K562 (cell line): Measurements from ENCODE around the gene EGFL7. TPM values are rescaled to one million over a fixed set of nuclear protein-coding genes. Genes with fewer than 3 reads are reported as not detected.
A peak's percentile ranks its signal among the peaks of the same experiment; 100 is the strongest.

Source experiments
- ARNT ChIP-seq, 2 experiments: fragments of 450-650 bp; IDR thresholded peaks; 2 replicates each; pipeline ENCODE4 v1.6.1; 2016; ENCODE audit warnings: mild to moderate bottlenecking in 1 of 2
- CCAR2 ChIP-seq: fragments of 200-400 bp; formaldehyde crosslinking; IDR thresholded peaks from 2 replicates; pipeline ENCODE4 v1.6.1; 2017; ENCODE audit warnings: mild to moderate bottlenecking, low read depth, low read length
- DIDO1 ChIP-seq: fragments of 450-650 bp; IDR thresholded peaks from 2 replicates; pipeline ENCODE4 v1.6.1; 2016; ENCODE audit warnings: low read depth, missing biosample characterization, missing genetic modification characterization
- EWSR1 ChIP-seq: fragments of 450-650 bp; IDR thresholded peaks from 2 replicates; pipeline ENCODE4 v1.6.1; 2018; ENCODE audit warnings: borderline replicate concordance, mild to moderate bottlenecking, low read depth, moderate library complexity; ENCODE audit not compliant: partially characterized antibody
- HDAC6 ChIP-seq: IDR thresholded peaks from 2 replicates; pipeline ENCODE4 v1.6.1; 2012; ENCODE audit warnings: low read depth, mild to moderate bottlenecking, control low read depth, inconsistent platforms, low read length, moderate library complexity
- KLF6 ChIP-seq: fragments of 250-450 bp; sonication (Bioruptor Pico); IDR thresholded peaks from 2 replicates; pipeline ENCODE4 v1.4.0; 2020; ENCODE audit warnings: mild to moderate bottlenecking, moderate library complexity, borderline replicate concordance
- MAZ ChIP-seq, 2 experiments: fragments of 450-650 bp in 1 of 2; sonication (generic) in 1 of 2; formaldehyde crosslinking; IDR thresholded peaks in 1 of 2; conservative IDR thresholded peaks in 1 of 2; 2 replicates each; pipeline versions ENCODE4 v1.4.0 to v1.5.0; 2020; ENCODE audit warnings: mild to moderate bottlenecking in 1 of 2, missing genetic modification reagents in 1 of 2
- MED1 ChIP-seq: sonication (generic); formaldehyde crosslinking; IDR thresholded peaks from 2 replicates; pipeline ENCODE4 v1.8.1; 2023; ENCODE audit warnings: missing genetic modification reagents, borderline replicate concordance
- NFATC3 ChIP-seq: fragments of 450-650 bp; IDR thresholded peaks from 2 replicates; pipeline ENCODE4 v1.6.1; 2017; ENCODE audit warnings: mild to moderate bottlenecking
- POLR2B ChIP-seq: fragments of 450-650 bp; IDR thresholded peaks from 2 replicates; pipeline ENCODE4 v1.6.1; 2018; ENCODE audit warnings: low read depth; ENCODE audit not compliant: partially characterized antibody
- PRPF4 ChIP-seq: fragments of 200-400 bp; formaldehyde crosslinking; IDR thresholded peaks from one replicate; pipeline ENCODE4 v1.6.1; 2017; ENCODE audit warnings: low read length, low read depth, mild to moderate bottlenecking; ENCODE audit not compliant: insufficient read depth, poor library complexity, severe bottlenecking
- RB1 ChIP-seq: fragments of 450-650 bp; IDR thresholded peaks from 2 replicates; pipeline ENCODE4 v1.6.1; 2017; ENCODE audit warnings: low read depth, mild to moderate bottlenecking
- SIN3B ChIP-seq: fragments of 450-650 bp; IDR thresholded peaks from 2 replicates; pipeline ENCODE4 v1.6.1; 2017; ENCODE audit warnings: low read depth, mild to moderate bottlenecking, moderate library complexity
- TCF3 ChIP-seq: sonication (generic); formaldehyde crosslinking; IDR thresholded peaks from 2 replicates; pipeline ENCODE4 v1.4.0; 2020; ENCODE audit warnings: mild to moderate bottlenecking, missing genetic modification reagents
- TEAD4 ChIP-seq, 2 experiments: sonication (generic) in 1 of 2; formaldehyde crosslinking in 1 of 2; IDR thresholded peaks; 2 replicates each; pipeline versions ENCODE4 v1.6.1 to v1.8.0; 2012 to 2022; ENCODE audit warnings: borderline replicate concordance in 1 of 2, inconsistent platforms in 1 of 2, low read length in 1 of 2, mild to moderate bottlenecking in 1 of 2, missing genetic modification reagents in 1 of 2
- XRCC4 ChIP-seq: IDR thresholded peaks from one replicate; pipeline ENCODE4 v1.6.1; 2011; ENCODE audit not compliant: insufficient read depth, insufficient read length; ENCODE audit errors: extremely low read depth
- ZC3H8 ChIP-seq: fragments of 450-650 bp; IDR thresholded peaks from 2 replicates; pipeline ENCODE4 v1.6.1; 2017
- ZNF140 ChIP-seq: fragments of 250-450 bp; sonication (Bioruptor Pico); IDR thresholded peaks from 2 replicates; pipeline ENCODE4 v1.8.0; 2021; ENCODE audit warnings: moderate library complexity, mild to moderate bottlenecking, inconsistent platforms
- ZNF174 ChIP-seq: fragments of 250-450 bp; sonication (Bioruptor Pico); IDR thresholded peaks from 2 replicates; pipeline ENCODE4 v1.4.0; 2020; ENCODE audit warnings: mild to moderate bottlenecking
- ZNF551 ChIP-seq: fragments of 250-450 bp; sonication (Bioruptor Pico); IDR thresholded peaks from 2 replicates; pipeline ENCODE4 v1.5.0; 2021; ENCODE audit warnings: mild to moderate bottlenecking, moderate library complexity
- ZNF75A ChIP-seq: fragments of 450-650 bp; formaldehyde crosslinking; IDR thresholded peaks from 2 replicates; pipeline ENCODE4 v1.4.0; 2020; ENCODE audit warnings: mild to moderate bottlenecking
- polyA plus RNA-seq, 8 experiments: library from polyadenylated mRNA; depleted of rRNA in 4 of 8; stranded (reverse) in 5 of 8; unstranded in 3 of 8; fragments of >200 nt; fragmentation: Nextera tagmentation in 2 of 8; fragmentation: Illumina TruSeq in 1 of 8; extraction: Ambion mirVana in 2 of 8; extraction: Trizol in 1 of 8; gene quantifications; 2 replicates each; pipeline versions ENCODE4 v1.2.1 to v1.2.3, GENCODE V29; 2011 to 2014; ENCODE audit warnings: inconsistent platforms in 1 of 8, missing spikeins in 1 of 8
- total RNA-seq, 7 experiments: library from RNA; depleted of rRNA in 6 of 7; stranded (reverse); fragments of >200 nt in 6 of 7; fragmentation: Illumina TruSeq in 2 of 7; extraction: Trizol in 2 of 7; gene quantifications; 2 replicates each; pipeline versions ENCODE4 v1.2.1 to v1.2.3, GENCODE V29; 2011 to 2021; ENCODE audit warnings: low replicate concordance in 1 of 7
- TF ChIP-seq, protein P1 (sequence below): sonication (generic); IDR thresholded peaks from 2 replicates; pipeline ENCODE4 v1.6.1; 2016
- TF ChIP-seq, protein P2 (sequence below): fragments of 250-450 bp; sonication (Bioruptor Pico); IDR thresholded peaks from 2 replicates; pipeline ENCODE4 v1.4.0; 2020; ENCODE audit warnings: mild to moderate bottlenecking
- TF ChIP-seq, protein P3 (sequence below), 2 experiments: fragments of 450-650 bp in 1 of 2; sonication (generic) in 1 of 2; formaldehyde crosslinking; conservative IDR thresholded peaks; 2 replicates each; pipeline versions ENCODE4 v1.4.0 to v1.8.1; 2020 to 2022; ENCODE audit warnings: mild to moderate bottlenecking in 1 of 2, missing genetic modification reagents in 1 of 2

Gene EGFL7
- total and polyA plus RNA-seq, 9 of the 15 experiments (the other 6 are each of a cell fraction or from before 2014, with no cell fraction given): 1.5 to 286 (median 55.5) TPM

DNA sequence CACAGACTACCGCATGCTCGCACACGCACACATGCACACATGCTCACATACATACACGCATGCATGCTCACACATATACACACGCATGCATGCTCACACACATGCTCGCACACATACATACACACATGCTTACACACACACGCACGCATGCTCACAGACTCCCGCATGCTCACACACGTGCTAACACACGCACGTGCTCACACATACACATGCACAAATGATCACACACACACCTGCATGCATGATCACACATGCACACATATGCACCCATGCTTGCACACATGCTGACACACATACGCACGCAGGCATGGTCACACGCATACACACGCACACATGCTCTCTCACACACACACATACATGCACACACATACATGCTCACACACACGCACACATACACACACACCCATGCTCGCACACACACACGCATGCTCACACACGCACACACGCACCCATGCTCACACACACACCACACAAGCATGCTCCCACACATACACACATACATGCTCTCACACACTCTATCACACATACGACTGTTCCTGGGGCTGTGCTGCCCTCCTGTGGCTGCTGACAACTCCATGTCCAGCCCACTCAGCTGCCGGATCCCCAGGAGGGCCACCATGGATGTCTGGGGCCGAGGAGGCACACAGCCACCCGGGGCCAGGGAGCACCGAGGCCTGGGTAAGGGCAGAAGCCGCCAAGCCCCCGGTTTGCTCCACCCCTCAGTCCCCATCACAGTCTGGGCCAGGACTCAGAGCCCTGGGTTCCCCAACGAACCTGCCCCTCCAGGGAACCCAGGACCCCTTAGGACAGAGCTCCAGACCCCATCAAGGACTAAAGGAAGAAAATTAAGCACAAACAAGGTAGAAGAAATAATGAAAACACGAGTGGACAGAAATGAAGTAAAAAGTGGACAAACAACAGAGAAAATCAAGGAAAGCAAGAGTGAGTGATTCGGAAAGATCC is 31.4 kb upstream of the EGFL7 start (continued):
- TF ChIP-seq, protein P1, sequence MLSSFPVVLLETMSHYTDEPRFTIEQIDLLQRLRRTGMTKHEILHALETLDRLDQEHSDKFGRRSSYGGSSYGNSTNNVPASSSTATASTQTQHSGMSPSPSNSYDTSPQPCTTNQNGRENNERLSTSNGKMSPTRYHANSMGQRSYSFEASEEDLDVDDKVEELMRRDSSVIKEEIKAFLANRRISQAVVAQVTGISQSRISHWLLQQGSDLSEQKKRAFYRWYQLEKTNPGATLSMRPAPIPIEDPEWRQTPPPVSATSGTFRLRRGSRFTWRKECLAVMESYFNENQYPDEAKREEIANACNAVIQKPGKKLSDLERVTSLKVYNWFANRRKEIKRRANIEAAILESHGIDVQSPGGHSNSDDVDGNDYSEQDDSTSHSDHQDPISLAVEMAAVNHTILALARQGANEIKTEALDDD: no peak
- no peak for TF ChIP-seq DIDO1 (tag)
- no peak for TF ChIP-seq XRCC4
- no peak for TF ChIP-seq PRPF4
- TF ChIP-seq KLF6 (CRISPR knock-in tag): no peak
- no peak for TF ChIP-seq CCAR2
- TF ChIP-seq ZNF75A (CRISPR knock-in tag): no peak
- no peak for TF ChIP-seq ZNF174
- TF ChIP-seq, protein P2, sequence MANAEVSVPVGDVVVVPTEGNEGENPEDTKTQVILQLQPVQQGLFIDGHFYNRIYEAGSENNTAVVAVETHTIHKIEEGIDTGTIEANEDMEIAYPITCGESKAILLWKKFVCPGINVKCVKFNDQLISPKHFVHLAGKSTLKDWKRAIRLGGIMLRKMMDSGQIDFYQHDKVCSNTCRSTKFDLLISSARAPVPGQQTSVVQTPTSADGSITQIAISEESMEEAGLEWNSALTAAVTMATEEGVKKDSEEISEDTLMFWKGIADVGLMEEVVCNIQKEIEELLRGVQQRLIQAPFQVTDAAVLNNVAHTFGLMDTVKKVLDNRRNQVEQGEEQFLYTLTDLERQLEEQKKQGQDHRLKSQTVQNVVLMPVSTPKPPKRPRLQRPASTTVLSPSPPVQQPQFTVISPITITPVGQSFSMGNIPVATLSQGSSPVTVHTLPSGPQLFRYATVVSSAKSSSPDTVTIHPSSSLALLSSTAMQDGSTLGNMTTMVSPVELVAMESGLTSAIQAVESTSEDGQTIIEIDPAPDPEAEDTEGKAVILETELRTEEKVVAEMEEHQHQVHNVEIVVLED: no peak
- TF ChIP-seq ARNT (IDR thresholded peaks at IDR 0.05): no peak
- no peak for TF ChIP-seq EWSR1
- TF ChIP-seq ZNF140 (CRISPR knock-in tag): no peak
- TF ChIP-seq TEAD4 (IDR thresholded peaks at IDR 0.05; ENCODE audit: low read length): no peak
- TF ChIP-seq TEAD4 (CRISPR knock-in tag; IDR thresholded peaks at IDR 0.05; ENCODE audit: borderline replicate concordance): no peak
- TF ChIP-seq SIN3B: no peak
- no peak for TF ChIP-seq POLR2B
- no peak for TF ChIP-seq ZNF551 (CRISPR knock-in tag)
- 0 out of 4 replicates have a peak, but pooled peaks of 1 of the 2 experiments have one; percentile 34 for TF ChIP-seq MAZ (CRISPR knock-in tag; conservative IDR thresholded peaks at IDR 0.05 in 1 of 2, IDR thresholded peaks at IDR 0.05 in 1 of 2)
- peak; percentile 9; the same call in 1 of the 2 replicates for TF ChIP-seq RB1
- TF ChIP-seq MED1 (CRISPR knock-in tag): no peak; the same call in 1 of the 2 replicates
- TF ChIP-seq HDAC6: no peak
- TF ChIP-seq, protein P3, sequence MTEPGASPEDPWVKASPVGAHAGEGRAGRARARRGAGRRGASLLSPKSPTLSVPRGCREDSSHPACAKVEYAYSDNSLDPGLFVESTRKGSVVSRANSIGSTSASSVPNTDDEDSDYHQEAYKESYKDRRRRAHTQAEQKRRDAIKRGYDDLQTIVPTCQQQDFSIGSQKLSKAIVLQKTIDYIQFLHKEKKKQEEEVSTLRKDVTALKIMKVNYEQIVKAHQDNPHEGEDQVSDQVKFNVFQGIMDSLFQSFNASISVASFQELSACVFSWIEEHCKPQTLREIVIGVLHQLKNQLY (CRISPR knock-in tag; conservative IDR thresholded peaks at IDR 0.05): no peak
- TF ChIP-seq TCF3 (CRISPR knock-in tag): no peak
- no peak for TF ChIP-seq NFATC3
- TF ChIP-seq ZC3H8: 0 out of 2 replicates have a peak, but pooled peaks have one; percentile 39
